Measurements from ENCODE around the gene RERG. TPM values are rescaled to one million over a fixed set of nuclear protein-coding genes. Genes with fewer than 3 reads are reported as not detected.

Gene RERG
- total RNA-seq, 6 donors from 2014 or later = 9.7 to 21.9 (median 11.9) TPM

DNA sequence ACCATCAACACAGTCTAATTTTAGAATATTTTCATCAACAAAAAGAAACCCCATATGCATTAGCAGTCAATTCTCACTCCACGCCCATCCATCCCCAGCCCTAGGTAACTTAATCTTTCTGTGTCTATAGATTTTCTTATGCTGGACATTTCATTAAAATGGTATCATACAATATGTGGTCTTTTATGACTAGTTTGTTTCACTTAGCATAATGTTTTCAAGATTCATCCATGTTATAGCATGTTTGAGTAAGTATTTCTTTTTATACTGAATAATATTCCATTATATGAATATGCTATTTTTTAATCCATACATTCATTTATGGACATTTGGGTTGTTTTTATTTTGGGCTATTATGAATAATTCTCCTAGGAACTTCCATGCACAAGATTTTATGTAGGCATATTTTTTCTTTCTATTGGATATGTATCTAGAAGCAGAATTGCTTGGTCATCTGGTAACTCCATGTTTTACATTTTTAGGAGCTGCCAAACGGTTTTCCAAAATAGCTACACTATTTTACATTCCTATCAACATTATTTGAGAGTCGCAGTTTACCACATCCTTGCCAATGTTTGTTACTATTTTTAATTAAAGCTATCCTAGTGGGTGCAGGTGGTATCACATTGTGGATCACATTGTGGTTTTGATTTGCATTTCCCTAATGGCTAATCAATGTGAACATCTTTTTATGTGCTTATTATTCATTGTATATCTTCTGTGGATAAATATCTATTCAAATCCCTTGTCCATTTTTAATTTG, 49.0 kb downstream of the RERG start:
- ATAC-seq (ENCODE audit: low FRiP score in 2 of 2) (no peak), DNase-seq (no peak)
- H3K4me3 ChIP-seq = no peak overlapping the region
- TF ChIP-seq, protein P1, sequence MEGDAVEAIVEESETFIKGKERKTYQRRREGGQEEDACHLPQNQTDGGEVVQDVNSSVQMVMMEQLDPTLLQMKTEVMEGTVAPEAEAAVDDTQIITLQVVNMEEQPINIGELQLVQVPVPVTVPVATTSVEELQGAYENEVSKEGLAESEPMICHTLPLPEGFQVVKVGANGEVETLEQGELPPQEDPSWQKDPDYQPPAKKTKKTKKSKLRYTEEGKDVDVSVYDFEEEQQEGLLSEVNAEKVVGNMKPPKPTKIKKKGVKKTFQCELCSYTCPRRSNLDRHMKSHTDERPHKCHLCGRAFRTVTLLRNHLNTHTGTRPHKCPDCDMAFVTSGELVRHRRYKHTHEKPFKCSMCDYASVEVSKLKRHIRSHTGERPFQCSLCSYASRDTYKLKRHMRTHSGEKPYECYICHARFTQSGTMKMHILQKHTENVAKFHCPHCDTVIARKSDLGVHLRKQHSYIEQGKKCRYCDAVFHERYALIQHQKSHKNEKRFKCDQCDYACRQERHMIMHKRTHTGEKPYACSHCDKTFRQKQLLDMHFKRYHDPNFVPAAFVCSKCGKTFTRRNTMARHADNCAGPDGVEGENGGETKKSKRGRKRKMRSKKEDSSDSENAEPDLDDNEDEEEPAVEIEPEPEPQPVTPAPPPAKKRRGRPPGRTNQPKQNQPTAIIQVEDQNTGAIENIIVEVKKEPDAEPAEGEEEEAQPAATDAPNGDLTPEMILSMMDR (IDR thresholded peaks at IDR 0.05) = no peak
- TF ChIP-seq POLR2AphosphoS5 (IDR thresholded peaks at IDR 0.05) (no peak), EP300 (IDR thresholded peaks at IDR 0.05) (no peak), POLR2A (IDR thresholded peaks at IDR 0.05) (no peak)
- no peaks in the 10 kb centered on the region for H3K27me3 ChIP-seq
- H3K9me3 ChIP-seq = no peaks in the 10 kb centered on the region
- no peak overlapping the region for H3K27ac ChIP-seq
- H3K36me3 ChIP-seq = no peaks in the 10 kb centered on the region
- H3K4me1 ChIP-seq = no peaks in the 10 kb centered on the region
- WGBS, 2 donors = 73 to 75% methylated on average over 3 of the region's 3 CpGs

DNA sequence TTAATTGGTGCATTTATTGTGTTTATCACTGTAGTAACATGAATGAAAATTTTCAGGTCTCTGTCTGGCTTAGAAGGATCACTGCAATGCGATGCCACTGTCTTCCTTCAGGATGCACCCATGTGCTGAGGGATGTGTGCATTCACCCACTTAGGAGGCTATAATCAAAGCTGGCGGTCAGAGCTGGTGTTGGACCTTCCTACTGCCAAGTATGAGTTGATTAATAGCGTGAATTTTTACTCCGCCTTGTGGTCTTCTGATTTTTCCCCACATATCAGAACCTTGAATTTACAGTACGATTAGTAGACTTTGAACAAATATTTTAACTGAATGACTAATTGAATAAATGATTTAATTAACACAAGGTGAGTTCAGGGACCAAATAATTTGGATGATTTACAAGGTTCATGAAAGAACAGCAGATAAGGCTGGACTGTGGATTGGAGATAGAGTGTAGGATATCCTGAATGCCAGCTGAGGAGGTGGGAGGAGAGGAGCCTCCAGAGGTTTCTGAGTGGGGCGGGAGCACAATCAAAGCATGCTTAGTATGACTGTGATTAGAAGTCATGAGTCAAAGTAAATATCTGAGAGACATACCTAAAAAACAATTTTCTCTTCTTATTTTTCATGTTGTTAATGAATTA, 50.1 kb downstream of the RERG start:
- H3K4me1 ChIP-seq = peaks cover 0 to under 1% (median 0%) of the 10 kb centered on the region in 4 donors
- no peak overlapping the region for H3K27ac ChIP-seq
- 79 to 85% methylated on average over 6 of the region's 6 CpGs for WGBS, 2 donors
- no peak overlapping the region for H3K4me3 ChIP-seq
- ATAC-seq (ENCODE audit: low FRiP score in 2 of 2) (no peak), DNase-seq (no peak)
- TF ChIP-seq EP300 (IDR thresholded peaks at IDR 0.05) (no peak), POLR2A (IDR thresholded peaks at IDR 0.05) (no peak), POLR2AphosphoS5 (IDR thresholded peaks at IDR 0.05) (no peak)
- TF ChIP-seq, protein P1 (IDR thresholded peaks at IDR 0.05) = no peak
- no peaks in the 10 kb centered on the region for H3K9me3 ChIP-seq
- no peaks in the 10 kb centered on the region for H3K27me3 ChIP-seq
- H3K36me3 ChIP-seq = no peaks in the 10 kb centered on the region

DNA sequence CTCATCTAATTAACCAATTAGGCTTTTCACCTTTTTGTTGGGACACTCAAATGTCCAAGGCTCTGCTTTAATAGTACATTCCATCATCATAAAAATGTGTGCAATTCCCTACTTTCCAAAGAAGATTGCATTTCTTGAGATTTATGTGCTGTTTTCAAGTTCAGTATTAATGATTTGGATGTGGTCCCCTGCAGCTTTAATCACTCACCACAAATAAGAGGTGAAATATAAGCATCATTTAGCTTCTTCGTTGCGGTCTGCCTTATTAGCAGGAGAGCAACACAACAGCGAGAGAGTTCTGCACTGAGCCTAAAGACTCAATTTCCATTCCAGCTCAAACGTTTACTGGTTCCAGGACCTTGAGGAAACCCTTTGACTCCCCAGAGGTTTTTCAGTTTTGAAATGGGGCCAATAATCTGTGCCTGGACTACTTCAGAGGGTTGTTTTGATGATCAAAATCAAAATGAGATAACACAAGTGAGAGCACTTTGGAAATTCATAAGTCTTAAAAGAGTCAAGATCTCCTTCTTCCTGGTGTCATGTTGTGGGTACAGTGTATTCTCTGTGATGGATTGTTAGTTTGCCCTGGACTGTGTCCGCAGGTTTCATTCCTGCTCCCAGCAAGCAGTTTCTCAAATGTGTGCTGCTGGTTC, 53.1 kb downstream of the RERG start:
- H3K27ac ChIP-seq = no peak overlapping the region
- 69 to 82% methylated on average over 5 of the region's 5 CpGs for WGBS, 2 donors
- TF ChIP-seq POLR2AphosphoS5 (IDR thresholded peaks at IDR 0.05) (no peak), POLR2A (IDR thresholded peaks at IDR 0.05) (no peak), EP300 (IDR thresholded peaks at IDR 0.05) (no peak)
- TF ChIP-seq, protein P1 (IDR thresholded peaks at IDR 0.05) = no peak
- H3K27me3 ChIP-seq = no peaks in the 10 kb centered on the region
- ATAC-seq (ENCODE audit: low FRiP score in 2 of 2) (no peak), DNase-seq (no peak)
- H3K4me1 ChIP-seq = peaks cover 0 to 6% (median 0%) of the 10 kb centered on the region in 4 donors
- H3K9me3 ChIP-seq = no peaks in the 10 kb centered on the region
- H3K4me3 ChIP-seq = no peak overlapping the region
- no peaks in the 10 kb centered on the region for H3K36me3 ChIP-seq

DNA sequence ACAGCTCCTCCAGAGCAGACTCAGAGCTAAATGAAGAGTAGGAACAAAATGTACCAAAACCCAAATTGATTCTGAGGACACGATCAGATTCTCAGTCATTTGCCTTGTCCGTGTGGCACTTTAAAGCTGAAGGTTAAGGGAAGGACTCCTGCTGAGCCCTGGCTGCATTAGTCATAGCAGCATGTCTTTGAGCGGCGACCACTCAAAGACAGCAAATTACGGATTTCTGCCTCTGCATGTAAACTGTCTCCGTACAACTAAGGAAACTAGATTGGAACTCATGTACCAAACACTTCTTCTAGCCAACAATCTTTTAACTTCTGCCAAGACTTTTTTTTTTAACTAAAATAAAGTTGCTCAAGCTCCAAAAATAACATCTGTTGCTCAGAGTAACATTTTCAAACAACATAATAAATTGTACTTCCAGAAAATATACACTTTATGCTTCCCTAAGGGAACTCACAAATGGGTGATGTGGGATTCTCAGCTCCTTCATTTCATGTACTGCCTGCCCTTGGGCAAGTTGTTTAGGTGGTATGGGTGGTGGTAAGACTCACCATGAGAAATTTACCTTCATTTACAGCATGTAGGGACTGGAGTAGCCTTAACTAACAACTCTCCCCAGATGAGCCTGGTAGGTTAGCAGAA, 56.1 kb downstream of the RERG start:
- no peaks in the 10 kb centered on the region for H3K36me3 ChIP-seq
- H3K9me3 ChIP-seq = no peaks in the 10 kb centered on the region
- TF ChIP-seq POLR2A (IDR thresholded peaks at IDR 0.05) (no peak), EP300 (IDR thresholded peaks at IDR 0.05) (peak in 2 of 4 donors; percentile 32 to 33), POLR2AphosphoS5 (IDR thresholded peaks at IDR 0.05) (peak; percentile 22 to 49)
- TF ChIP-seq, protein P1 (IDR thresholded peaks at IDR 0.05) = no peak
- H3K27ac ChIP-seq = peak overlapping the region; percentile 65 to 75 (median 67)
- 57 to 65% methylated on average over 6 of the region's 6 CpGs for WGBS, 2 donors
- ATAC-seq (ENCODE audit: low FRiP score in 2 of 2) = peak in 1 of 2 donors; percentile 77
- H3K4me3 ChIP-seq = no peak overlapping the region
- DNase-seq = no peak
- no peaks in the 10 kb centered on the region for H3K27me3 ChIP-seq
- H3K4me1 ChIP-seq = peaks cover 0 to 6% (median 0%) of the 10 kb centered on the region in 4 donors

Measured in upper lobe of left lung (tissue), 6 donors.